Heart left ventricle (tissue), 16 donors: ENCODE measurements around the gene PLCB1. TPM values are rescaled to one million over a fixed set of nuclear protein-coding genes. Genes with fewer than 3 reads are reported as not detected.

ENCODE experiments used
- ATAC-seq, 4 donors: fragments of 200-7000 bp; cut with Tn5 transposase; one replicate each; pipeline ENCODE4 v1.9.1; 2020 to 2022; ENCODE audit warnings: moderate library complexity in 4 of 4, mild to moderate bottlenecking in 3 of 4, moderate number of reproducible peaks in 1 of 4
- DNase-seq, 5 donors: peaks; one replicate each; pipeline ENCODE4 v3.0.0-alpha.2; 2020
- H3K27ac ChIP-seq, 12 donors: fragments of 200-600 bp; sonication (generic) in 4 of 12; one replicate each; pipeline versions ENCODE4 v1.5.0 to v1.8.0; 2016 to 2022; ENCODE audit warnings: mild to moderate bottlenecking in 2 of 12
- H3K27me3 ChIP-seq, 9 donors: fragments of 200-600 bp; sonication (generic) in 2 of 9; one replicate each; pipeline versions ENCODE4 v1.5.1 to v1.8.0; 2016 to 2022; ENCODE audit warnings: mild to moderate bottlenecking in 3 of 9
- H3K36me3 ChIP-seq, 9 donors: fragments of 200-600 bp; sonication (generic) in 2 of 9; one replicate each; pipeline versions ENCODE4 v1.5.0 to v1.8.0; 2018 to 2022; ENCODE audit warnings: mild to moderate bottlenecking in 2 of 9
- H3K4me1 ChIP-seq, 12 donors: fragments of 200-600 bp; sonication (generic) in 4 of 12; one replicate each; pipeline versions ENCODE4 v1.5.0 to v1.8.0; 2016 to 2022; ENCODE audit warnings: mild to moderate bottlenecking in 3 of 12
- H3K4me3 ChIP-seq, 12 donors: fragments of 200-600 bp; sonication (generic) in 4 of 12; one replicate each; pipeline versions ENCODE4 v1.5.0 to v1.8.0; 2017 to 2022; ENCODE audit warnings: mild to moderate bottlenecking in 9 of 12, moderate library complexity in 4 of 12
- H3K9me3 ChIP-seq, 12 donors: fragments of 200-600 bp; sonication (generic) in 4 of 12; one replicate each; pipeline versions ENCODE4 v1.5.0 to v1.8.0; 2016 to 2022; ENCODE audit warnings: mild to moderate bottlenecking in 1 of 12
- POLR2A ChIP-seq, 2 donors: fragments of 450-650 bp; IDR thresholded peaks; one replicate each; pipeline ENCODE4 v1.6.1; 2017; ENCODE audit warnings: antibody characterized with exemption in 2 of 2, mild to moderate bottlenecking in 2 of 2, moderate library complexity in 2 of 2
- WGBS, 4 donors: extraction: QIAGEN DNeasy Blood & Tissue Kit in 2 of 4; methylation state at CpG; one replicate each; pipeline versions ENCODE4 v1.1.5 to v1.1.7; 2013 to 2018; 5-methylcytosine and 5-hydroxymethylcytosine counted together
- intact Hi-C, 10 donors: fragments of 100-400 bp; cut with DNase I; formaldehyde crosslinking; loops; one replicate each; pipeline versions ENCODE4 v1.11.1 to v1.14.2; 2022
- polyA plus RNA-seq, 2 donors: library from polyadenylated mRNA; stranded (reverse); fragments of 200-250 nt; gene quantifications; one replicate each; pipeline ENCODE4 v1.2.3, GENCODE V29; 2013
- total RNA-seq, 9 donors: library from RNA; depleted of rRNA in 2 of 9; stranded (reverse); fragments of >200 nt in 2 of 9; fragmentation: NEBNext Ultra II Directional in 3 of 9; extraction: Animal tissue kit (Norgen Biotek cat#: 25700) in 3 of 9; gene quantifications; one replicate each; pipeline versions ENCODE4 v1.1.0 to v1.2.4, GENCODE V29; 2016 to 2023
- TF ChIP-seq, protein P1 (sequence below), 12 donors: fragments of 200-600 bp; sonication (generic) in 4 of 12; IDR thresholded peaks; one replicate each; pipeline versions ENCODE4 v1.5.0 to v1.8.0; 2018 to 2022; ENCODE audit warnings: antibody characterized with exemption in 12 of 12, mild to moderate bottlenecking in 5 of 12
- donor health status: ischemic (EF 13 %, LVEDD 7.1; RV severe dilation, severe dysfunction).
- donor health status: healthy with polysubstance abuse.
- donor health status: DM: no; HTN: yes; CAD: no.
- donor health status: DM: no; HTN: no; CAD: no.
- donor health status: ischemic (EF 25% LVEDD 6.9; RV normal size, moderate dysfunction).
- donor health status: ischemic (EF 25% LVEDD 5.7; RV mildly dilated, moderate dysfunction).
- donor health status: healthy.
- donor health status: DM: yes; HTN: yes; CAD: no.
- donor health status: ischemic (EF 35%, LVEDD 5.7; RV mildly dilated, moderate dysfunction).
- donor health status: nonischemic (EF 11% LVEDD 7.7; RV severe dilation, severe dysfunction).
- donor health status: DM: yes; HTN: yes; CAD: no.
- donor health status: PGD.
- donor health status: ischemic (EF 29% LVEDD 5.4; RV normal size, mild dysfunction).
- donor health status: nonischemic (EF 23%, LVEDD 6.1; RV moderate dilation, normal function).

The PLCB1 gene
- total and polyA plus RNA-seq, 11 donors = 2.5 to 12.1 (median 7.4) TPM

DNA sequence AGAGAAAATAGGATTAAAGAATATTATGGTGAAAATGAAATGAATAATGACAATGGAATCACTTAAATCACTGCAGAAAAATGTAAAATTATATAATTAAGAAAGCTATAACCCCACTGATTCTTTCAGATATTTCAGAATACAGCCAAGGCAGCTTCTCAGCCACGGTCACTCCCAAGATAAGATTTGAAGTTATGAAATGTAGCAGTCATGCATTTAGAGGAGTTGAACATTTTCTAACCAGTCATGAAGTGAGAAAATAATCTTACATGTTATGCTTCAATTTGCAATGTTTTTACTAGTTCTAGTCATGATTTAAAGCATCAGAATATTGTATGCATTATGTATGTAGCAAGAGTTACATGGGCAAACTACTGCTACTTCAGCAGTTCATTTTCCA lies 13.3 kb upstream of the PLCB1 start:
- Histone ChIP-seq H3K36me3 (no peaks in the 10 kb centered on the region), H3K27ac (no peak overlapping the region), H3K4me1 (peaks cover 0 to 9% (median 0%) of the 10 kb centered on the region in 12 donors), H3K9me3 (no peaks in the 10 kb centered on the region), H3K27me3 (no peaks in the 10 kb centered on the region), H3K4me3 (no peak overlapping the region)
- TF ChIP-seq, protein P1, sequence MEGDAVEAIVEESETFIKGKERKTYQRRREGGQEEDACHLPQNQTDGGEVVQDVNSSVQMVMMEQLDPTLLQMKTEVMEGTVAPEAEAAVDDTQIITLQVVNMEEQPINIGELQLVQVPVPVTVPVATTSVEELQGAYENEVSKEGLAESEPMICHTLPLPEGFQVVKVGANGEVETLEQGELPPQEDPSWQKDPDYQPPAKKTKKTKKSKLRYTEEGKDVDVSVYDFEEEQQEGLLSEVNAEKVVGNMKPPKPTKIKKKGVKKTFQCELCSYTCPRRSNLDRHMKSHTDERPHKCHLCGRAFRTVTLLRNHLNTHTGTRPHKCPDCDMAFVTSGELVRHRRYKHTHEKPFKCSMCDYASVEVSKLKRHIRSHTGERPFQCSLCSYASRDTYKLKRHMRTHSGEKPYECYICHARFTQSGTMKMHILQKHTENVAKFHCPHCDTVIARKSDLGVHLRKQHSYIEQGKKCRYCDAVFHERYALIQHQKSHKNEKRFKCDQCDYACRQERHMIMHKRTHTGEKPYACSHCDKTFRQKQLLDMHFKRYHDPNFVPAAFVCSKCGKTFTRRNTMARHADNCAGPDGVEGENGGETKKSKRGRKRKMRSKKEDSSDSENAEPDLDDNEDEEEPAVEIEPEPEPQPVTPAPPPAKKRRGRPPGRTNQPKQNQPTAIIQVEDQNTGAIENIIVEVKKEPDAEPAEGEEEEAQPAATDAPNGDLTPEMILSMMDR (IDR thresholded peaks at IDR 0.05) = no peak
- TF ChIP-seq POLR2A (IDR thresholded peaks at IDR 0.05) = no peak
- 62 to 75% (median 67%) methylated on average over 1 of the region's 1 CpG for WGBS, 4 donors
- intact Hi-C loops = no loop called here
- DNase-seq (no peak), ATAC-seq (no peak)

GRCh38 chr20:8121666-8122065 lies 10.4 kb upstream of the PLCB1 start:
- TF ChIP-seq, protein P1 (IDR thresholded peaks at IDR 0.05) = no peak
- TF ChIP-seq POLR2A (IDR thresholded peaks at IDR 0.05) = no peak
- 94 to 100% (median 96%) methylated on average over 1 of the region's 1 CpG for WGBS, 4 donors
- ATAC-seq (no peak), DNase-seq (no peak)
- peaks cover 0 to 6% (median 0%) of the 10 kb centered on the region in 12 donors for H3K4me1 ChIP-seq
- H3K4me3 ChIP-seq = no peak overlapping the region
- no peaks in the 10 kb centered on the region for H3K9me3 ChIP-seq
- no peak overlapping the region for H3K27ac ChIP-seq
- intact Hi-C loops = loop anchor here in 1 of 10 donors (10.0 kb wide), 1 partner anchor 77 kb away; no protein-coding TSS in a partner anchor
- no peaks in the 10 kb centered on the region for H3K36me3 ChIP-seq
- no peaks in the 10 kb centered on the region for H3K27me3 ChIP-seq

- Histone ChIP-seq H3K27ac (no peak overlapping the region), H3K4me3 (no peak overlapping the region), H3K36me3 (no peaks in the 10 kb centered on the region), H3K27me3 (no peaks in the 10 kb centered on the region), H3K4me1 (peaks cover 0 to 2% (median 0%) of the 10 kb centered on the region in 12 donors), H3K9me3 (no peaks in the 10 kb centered on the region)
- ATAC-seq = no peak
- TF ChIP-seq POLR2A (IDR thresholded peaks at IDR 0.05) = no peak
- TF ChIP-seq, protein P1 (IDR thresholded peaks at IDR 0.05) = no peak
- DNase-seq = no peak
- intact Hi-C loops = loop anchor here in 2 of 10 donors (5.0 to 10.0 kb wide), 2 partner anchors 72 to 80 kb away; no protein-coding TSS in a partner anchor
These were observed 7.4 kb upstream of the PLCB1 start for GRCh38 chr20:8124639-8125038.

DNA sequence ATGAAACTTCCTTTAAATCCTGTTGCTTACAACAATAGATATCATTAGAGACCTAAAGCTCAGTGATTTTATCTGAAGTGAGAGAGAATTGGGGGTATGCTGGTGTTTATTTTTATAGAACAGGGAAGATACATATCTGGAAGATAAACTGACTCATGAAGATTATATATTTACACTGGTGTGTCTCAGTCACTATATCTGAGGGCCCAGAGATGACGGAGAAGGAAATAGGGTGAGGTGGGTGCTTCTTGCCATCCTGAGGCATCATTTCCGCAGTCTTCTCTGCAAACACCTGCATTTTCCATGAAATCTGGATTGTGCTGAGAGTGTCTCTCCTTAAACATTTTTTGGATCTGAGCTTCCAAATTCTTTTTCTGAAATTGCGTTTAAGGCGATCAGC lies 5.9 kb upstream of the PLCB1 start:
- WGBS, 4 donors = 92 to 98% (median 94%) methylated on average over 4 of the region's 4 CpGs
- H3K4me3 ChIP-seq = no peak overlapping the region
- DNase-seq (no peak), ATAC-seq (no peak)
- TF ChIP-seq POLR2A (IDR thresholded peaks at IDR 0.05) = no peak
- TF ChIP-seq, protein P1 (IDR thresholded peaks at IDR 0.05) = no peak
- H3K36me3 ChIP-seq = no peaks in the 10 kb centered on the region
- intact Hi-C loops = loop anchor here in 2 of 10 donors (5.0 to 10.0 kb wide), 2 partner anchors 74 to 81 kb away; no protein-coding TSS in a partner anchor
- no peaks in the 10 kb centered on the region for H3K27me3 ChIP-seq
- no peaks in the 10 kb centered on the region for H3K9me3 ChIP-seq
- H3K27ac ChIP-seq = no peak overlapping the region
- H3K4me1 ChIP-seq = peaks cover 0 to 2% (median 0%) of the 10 kb centered on the region in 12 donors
